ENCODE measurements around the gene PDHX. TPM values are rescaled to one million over a fixed set of nuclear protein-coding genes. Genes with fewer than 3 reads are reported as not detected.

The PDHX gene
- total and polyA plus RNA-seq, 10 of the 15 experiments (the other 5 are each of a cell fraction or from before 2014, with no cell fraction given): 14.5 to 41.9 (median 28.0) TPM

GRCh38 chr11:34953955-34954354 lies 37.5 kb downstream of the PDHX start:
- H4K20me1 ChIP-seq (ENCODE audit: control insufficient read depth, insufficient read depth): no peaks in the 10 kb centered on the region
- ChIA-PET RAD21 (ENCODE audit: unreplicated experiment) (no interaction called here), POLR2A (no interaction called here), CTCF (interaction anchor here (1.0 to 1.7 kb wide), 4 partner anchors 12 to 351 kb away, joined by 3 to 9 read pairs (median 5); no protein-coding TSS in a partner anchor), SMC1A (ENCODE audit: uncharacterized antibody, unreplicated experiment) (interaction anchor here (0.9 to 1.4 kb wide), 3 partner anchors 10 to 458 kb away, joined by 3 read pairs; no protein-coding TSS in a partner anchor)
- no peak overlapping the region for H2AFZ ChIP-seq (ENCODE audit: control insufficient read depth, low read depth, low read length)
- no peaks in the 10 kb centered on the region for H3K9me3 ChIP-seq (replicated peaks; ENCODE audit: control insufficient read depth, insufficient read depth, low read length)
- in situ Hi-C loops (cut with MboI): no loop called here
- intact Hi-C loops (cut with micrococcal nuclease; ENCODE audit: unreplicated experiment): no loop called here
- H3K9ac ChIP-seq (ENCODE audit: control insufficient read depth, insufficient read depth, low read length): no peak overlapping the region
- H3K4me1 ChIP-seq (ENCODE audit: control insufficient read depth, insufficient read depth, low read length): no peaks in the 10 kb centered on the region
- no peak overlapping the region for H3K4me2 ChIP-seq (ENCODE audit: control insufficient read depth, insufficient read depth)
- no peaks in the 10 kb centered on the region for H3K79me2 ChIP-seq (ENCODE audit: control insufficient read depth, insufficient read depth, low read length)
- no peak overlapping the region for H3K4me3 ChIP-seq
- ATAC-seq (no peak), DNase-seq (ENCODE audit: low read depth, low spot score) (no peak), FAIRE-seq (no peak)
- BruUV-seq (replicated peaks): no TSS peak
- peaks cover 0 to 7% of the 10 kb centered on the region in 2 experiments; a peak in 1 of 4 replicates for H3K36me3 ChIP-seq (ENCODE audit: control insufficient read depth in 2 of 2, insufficient read depth in 2 of 2, low read length in 1 of 2)
- H3K27me3 ChIP-seq (replicated peaks in 1 of 2; ENCODE audit: control insufficient read depth in 2 of 2, insufficient read depth in 2 of 2, low read length in 1 of 2): no peaks in the 10 kb centered on the region
- WGBS (ENCODE audit: insufficient coverage, insufficient replicate concordance, low lambda C conversion rate, missing lambda C conversion rate): 95% methylated on average over 1 of the region's 1 CpG
- H3K27ac ChIP-seq (ENCODE audit: control insufficient read depth, insufficient read depth): no peak overlapping the region
- TF ChIP-seq PBX3 (IDR thresholded peaks at IDR 0.05; ENCODE audit: insufficient replicate concordance, low read depth, low read length): no peak
- no peak for TF ChIP-seq RAD51 (IDR thresholded peaks at IDR 0.05)
- TF ChIP-seq MXI1 (IDR thresholded peaks at IDR 0.05; ENCODE audit: low read depth, low read length): no peak
- TF ChIP-seq LARP7 (IDR thresholded peaks at IDR 0.05): no peak
- TF ChIP-seq FOS (IDR thresholded peaks at IDR 0.05; ENCODE audit: borderline replicate concordance, extremely low read depth, insufficient read length): no peak
- TF ChIP-seq REST (IDR thresholded peaks at IDR 0.05; ENCODE audit: low read depth, low read length): no peak
- no peak for TF ChIP-seq NFXL1 (IDR thresholded peaks at IDR 0.05; ENCODE audit: borderline replicate concordance)
- no peak for TF ChIP-seq FOXM1 (IDR thresholded peaks at IDR 0.05; ENCODE audit: low read depth, low read length)
- TF ChIP-seq RB1 (IDR thresholded peaks at IDR 0.05; ENCODE audit: borderline replicate concordance): no peak
- no peak for TF ChIP-seq RFX5 (IDR thresholded peaks at IDR 0.05; ENCODE audit: low read depth, low read length)
- TF ChIP-seq SMAD5 (IDR thresholded peaks at IDR 0.05; ENCODE audit: low read depth): no peak
- TF ChIP-seq TARDBP (IDR thresholded peaks at IDR 0.05; ENCODE audit: borderline replicate concordance): no peak
- no peak for TF ChIP-seq CEBPZ (IDR thresholded peaks at IDR 0.05; ENCODE audit: low read depth, low read length)
- no peak for TF ChIP-seq E2F8 (IDR thresholded peaks at IDR 0.05; ENCODE audit: low read depth, partially characterized antibody)

Measured in GM12878 (cell line).